Endothelial cell of umbilical vein (primary cell): Measurements from ENCODE around the gene LRRC28. TPM values are rescaled to one million over a fixed set of nuclear protein-coding genes. Genes with fewer than 3 reads are reported as not detected.

ENCODE experiments used
- BruUV-seq: library from RNA; stranded (reverse); fragments of 400-500 nt; replicated peaks from 2 replicates; lab custom pipeline; 2021; lab: Mats Ljungman, UMichigan
- CTCF ChIA-PET: fragments of 300-600, 350-600 bp; sonication (Branson Sonifier 250); formaldehyde crosslinking; loops from one replicate; lab custom pipeline; 2021; ENCODE audit warnings: antibody characterized with exemption, inconsistent platforms; lab: Charles Lee
- POLR2A ChIA-PET: fragments of 300-600, 350-600 bp; sonication (Branson Sonifier 250); formaldehyde crosslinking; loops from one replicate; lab custom pipeline; 2021; ENCODE audit warnings: antibody characterized with exemption, inconsistent platforms; lab: Charles Lee
- DNase-seq: peaks from one replicate; pipeline ENCODE4 v3.0.0-alpha.2; 2011; ENCODE audit warnings: low read depth, low spot score
- FAIRE-seq: peaks from 2 replicates; lab custom pipeline; 2011; peaks lifted over from hg19 to GRCh38; lab: Jason Lieb, UNC
- H2AFZ ChIP-seq: 2 replicates; pipeline ENCODE4 v1.6.0; 2012; ENCODE audit warnings: low read depth, low read length, control low read depth, inconsistent platforms
- H3K27ac ChIP-seq: 2 replicates; pipeline ENCODE4 v1.5.1; 2011; ENCODE audit warnings: low read depth, mild to moderate bottlenecking, control low read depth, low read length, moderate library complexity; ENCODE audit not compliant: insufficient read depth
- H3K27me3 ChIP-seq, 2 experiments: 2 replicates each; pipeline versions ENCODE4 v1.6.0 to v1.6.1; 2011; ENCODE audit warnings: low read length in 2 of 2, mixed read lengths in 1 of 2; ENCODE audit not compliant: control insufficient read depth in 2 of 2, insufficient read depth in 2 of 2
- H3K36me3 ChIP-seq, 2 experiments: 2 replicates in 1 of 2; 3 replicates in 1 of 2; pipeline ENCODE4 v1.5.1; 2011; ENCODE audit warnings: low read length in 2 of 2, mild to moderate bottlenecking in 1 of 2, moderate library complexity in 1 of 2; ENCODE audit not compliant: control insufficient read depth in 2 of 2, insufficient read depth in 2 of 2; ENCODE audit errors: extremely low read depth in 1 of 2
- H3K4me1 ChIP-seq: 3 replicates; pipeline ENCODE4 v1.5.1; 2011; ENCODE audit warnings: mild to moderate bottlenecking, low read length; ENCODE audit not compliant: control insufficient read depth, insufficient read depth; ENCODE audit errors: extremely low read depth
- H3K4me2 ChIP-seq: 2 replicates; pipeline ENCODE4 v1.6.1; 2011; ENCODE audit warnings: low read length, control low read depth, mixed read lengths; ENCODE audit not compliant: insufficient read depth
- H3K4me3 ChIP-seq, 3 experiments: fragments of 200-600 bp in 1 of 3; sonication (generic), shearing (Covaris generic) in 1 of 3; replicated peaks in 1 of 3; 2 replicates each; pipeline ENCODE4 v1.5.1; 2011 to 2016; ENCODE audit warnings: control low read depth in 3 of 3, low read length in 3 of 3, mild to moderate bottlenecking in 2 of 3, inconsistent platforms in 1 of 3, low read depth in 1 of 3, moderate library complexity in 1 of 3; ENCODE audit not compliant: insufficient read depth in 1 of 3
- H3K79me2 ChIP-seq: 2 replicates; pipeline ENCODE4 v1.6.0; 2012; ENCODE audit warnings: low read length, inconsistent platforms; ENCODE audit not compliant: control insufficient read depth, insufficient read depth
- H3K9ac ChIP-seq: replicated peaks from 2 replicates; pipeline ENCODE3; 2011; ENCODE audit warnings: low read length, control low read depth; ENCODE audit not compliant: insufficient read depth; ENCODE audit errors: extremely low read depth
- H3K9me1 ChIP-seq: replicated peaks from 3 replicates; pipeline ENCODE4 v1.6.0; 2011; ENCODE audit warnings: mild to moderate bottlenecking, low read length; ENCODE audit not compliant: control insufficient read depth, insufficient read depth; ENCODE audit errors: extremely low read depth
- H3K9me3 ChIP-seq: replicated peaks from 2 replicates; pipeline ENCODE4 v1.5.1; 2012; ENCODE audit warnings: low read length, inconsistent platforms; ENCODE audit not compliant: control insufficient read depth, insufficient read depth
- H4K20me1 ChIP-seq: replicated peaks from 2 replicates; pipeline ENCODE3; 2011; ENCODE audit warnings: mild to moderate bottlenecking, low read length; ENCODE audit not compliant: control insufficient read depth, insufficient read depth; ENCODE audit errors: extremely low read depth
- CTCF ChIP-seq, 2 donors: IDR thresholded peaks; 1 replicate in 1 of 2; 2 replicates in 1 of 2; pipeline ENCODE4 v1.5.1; 2011; ENCODE audit warnings: low read length in 2 of 2, mild to moderate bottlenecking in 2 of 2, moderate library complexity in 2 of 2, control low read depth in 1 of 2, inconsistent platforms in 1 of 2, low read depth in 1 of 2; ENCODE audit not compliant: insufficient read depth in 1 of 2; ENCODE audit errors: extremely low read depth in 1 of 2
- EZH2 ChIP-seq: IDR thresholded peaks from 2 replicates; pipeline ENCODE4 v1.6.1; 2012; ENCODE audit warnings: borderline replicate concordance, low read depth, mild to moderate bottlenecking, moderate library complexity, low read length, inconsistent platforms; ENCODE audit not compliant: severe bottlenecking
- FOS ChIP-seq: IDR thresholded peaks from 2 replicates; pipeline ENCODE4 v1.6.1; 2011; ENCODE audit warnings: mild to moderate bottlenecking, low read length, moderate library complexity, borderline replicate concordance; ENCODE audit not compliant: insufficient read depth
- GATA2 ChIP-seq: IDR thresholded peaks from 2 replicates; pipeline ENCODE4 v1.7.0; 2011; ENCODE audit warnings: low read depth, mild to moderate bottlenecking, moderate library complexity, mixed read lengths, low read length; ENCODE audit not compliant: insufficient read length, insufficient read depth
- JUN ChIP-seq: IDR thresholded peaks from 2 replicates; pipeline ENCODE4 v1.6.1; 2011; ENCODE audit warnings: borderline replicate concordance, low read depth; ENCODE audit not compliant: insufficient read length, insufficient read depth
- MAX ChIP-seq: IDR thresholded peaks from 2 replicates; pipeline ENCODE4 v1.6.1; 2011; ENCODE audit not compliant: insufficient read depth, insufficient read length
- MYC ChIP-seq: IDR thresholded peaks from one replicate; pipeline ENCODE4 v1.6.1; 2011; ENCODE audit warnings: mild to moderate bottlenecking, low read depth, low read length
- POLR2A ChIP-seq: IDR thresholded peaks from 2 replicates; pipeline ENCODE4 v1.6.1; 2012; ENCODE audit warnings: low read depth, mild to moderate bottlenecking, control low read depth, low read length
- POLR2AphosphoS5 ChIP-seq: IDR thresholded peaks from 2 replicates; pipeline ENCODE4 v1.6.1; 2012; ENCODE audit warnings: low read depth, mild to moderate bottlenecking, control low read depth, low read length, moderate library complexity; ENCODE audit not compliant: insufficient read depth
- dilution Hi-C: fragments of 300-500 bp; cut with MboI; formaldehyde crosslinking; loops from one replicate; pipeline ENCODE4 v1.15.0; 2019; ENCODE audit warnings: low sequenced_read_pairs; ENCODE audit not compliant: extremely low pct_ligation_motif_present
- intact Hi-C: fragments of 100-400 bp; cut with micrococcal nuclease; formaldehyde crosslinking; loops from one replicate; pipeline ENCODE4 v1.10.0; 2022
- polyA plus RNA-seq, 4 experiments: library from polyadenylated mRNA; depleted of rRNA in 3 of 4; stranded (reverse) in 3 of 4; unstranded in 1 of 4; fragments of >200 nt; gene quantifications; 2 replicates each; pipeline versions ENCODE4 v1.2.1 to v1.2.3, GENCODE V29; 2011 to 2012; ENCODE audit warnings: missing spikeins in 1 of 4
- total RNA-seq: library from RNA; stranded (reverse); gene quantifications from 2 replicates; pipeline ENCODE4 v1.2.3, GENCODE V29; 2021

Gene LRRC28
- total and polyA plus RNA-seq, 2 donors (not counting 3 experiments of a cell fraction or from before 2014, with no cell fraction given), result 19.6 to 26.7 TPM

- FAIRE-seq (no peak), DNase-seq (no peak)
- dilution Hi-C loops, result no loop called here
- Histone ChIP-seq H3K4me1 (peaks cover 19% of the 10 kb centered on the region), H3K27ac (no peak overlapping the region), H3K27me3 (no peaks in the 10 kb centered on the region), H3K9ac (no peak overlapping the region), H4K20me1 (no peaks in the 10 kb centered on the region), H2AFZ (no peak overlapping the region), H3K4me3 (no peak overlapping the region), H3K9me1 (no peaks in the 10 kb centered on the region), H3K4me2 (no peak overlapping the region), H3K9me3 (no peaks in the 10 kb centered on the region), H3K79me2 (no peaks in the 10 kb centered on the region), H3K36me3 (no peaks in the 10 kb centered on the region)
- ChIA-PET POLR2A (no interaction called here), CTCF (interaction anchor here (1.8 kb wide), 1 partner anchor 280 kb away, joined by 8 read pairs; no protein-coding TSS in a partner anchor)
- intact Hi-C loops, result loop anchor here (2.0 kb wide), 1 partner anchor 281 kb away; no protein-coding TSS in a partner anchor
- BruUV-seq, result no TSS peak
- TF ChIP-seq GATA2 (no peak), MYC (no peak), MAX (no peak), CTCF (IDR thresholded peaks at IDR 0.05; ENCODE audit: extremely low read depth in 1 of 2, insufficient read depth in 1 of 2, low read depth in 1 of 2, low read length in 2 of 2) (no peak), FOS (no peak), POLR2AphosphoS5 (no peak), POLR2A (no peak), EZH2 (no peak), JUN (no peak)
Measured at GRCh38 chr15:99424131-99424571, 172.9 kb downstream of the LRRC28 start.
